Endodermal cell (in vitro differentiated cells): ENCODE data around the gene REXO1. TPM values are rescaled to one million over a fixed set of nuclear protein-coding genes. Genes with fewer than 3 reads are reported as not detected.

Experiments used
- DNase-seq: peaks from one replicate; pipeline ENCODE4 v3.0.0-alpha.2; 2017
- H3K27ac ChIP-seq: 2 replicates; pipeline ENCODE4 v1.5.1; 2013; ENCODE audit warnings: mild to moderate bottlenecking, low read depth, low read length, moderate library complexity
- H3K27me3 ChIP-seq: 2 replicates; pipeline ENCODE4 v1.6.1; 2013; ENCODE audit warnings: mild to moderate bottlenecking, low read length, moderate library complexity; ENCODE audit not compliant: insufficient read depth, control insufficient read depth, poor library complexity, severe bottlenecking
- H3K36me3 ChIP-seq: 2 replicates; pipeline ENCODE4 v1.7.0; 2013; ENCODE audit warnings: mild to moderate bottlenecking, low read length, moderate library complexity; ENCODE audit not compliant: control insufficient read depth, insufficient read depth
- H3K4me1 ChIP-seq: one replicate; pipeline ENCODE4 v1.7.0; 2013; ENCODE audit warnings: low read length; ENCODE audit not compliant: control insufficient read depth, insufficient read depth
- H3K4me3 ChIP-seq: 2 replicates; pipeline ENCODE4 v1.5.1; 2013; ENCODE audit warnings: mild to moderate bottlenecking, low read length, moderate library complexity
- H3K9ac ChIP-seq: 2 replicates; pipeline ENCODE4 v1.6.1; 2013; ENCODE audit warnings: mild to moderate bottlenecking, low read length, moderate library complexity; ENCODE audit not compliant: poor library complexity, severe bottlenecking; ENCODE audit errors: extremely low read depth
- H3K9me3 ChIP-seq: 2 replicates; pipeline ENCODE4 v1.6.1; 2013; ENCODE audit warnings: mild to moderate bottlenecking, low read length, moderate library complexity; ENCODE audit not compliant: control insufficient read depth
- H3K27ac Mint-ChIP-seq: 2 replicates; pipeline ENCODE4 v1.8.0; 2020; ENCODE audit warnings: mixed read lengths
- H3K27me3 Mint-ChIP-seq: 2 replicates; pipeline ENCODE4 v1.8.0; 2021; ENCODE audit warnings: mild to moderate bottlenecking, mixed read lengths; ENCODE audit not compliant: insufficient read depth
- H3K36me3 Mint-ChIP-seq: 2 replicates; pipeline ENCODE4 v1.8.0; 2020; ENCODE audit warnings: low read depth, mixed read lengths
- H3K4me1 Mint-ChIP-seq: 2 replicates; pipeline ENCODE4 v1.8.0; 2020; ENCODE audit warnings: mixed read lengths
- H3K4me3 Mint-ChIP-seq: 2 replicates; pipeline ENCODE4 v1.8.0; 2020; ENCODE audit warnings: mild to moderate bottlenecking, moderate library complexity, mixed read lengths
- H3K9me3 Mint-ChIP-seq: 2 replicates; pipeline ENCODE4 v1.8.0; 2020; ENCODE audit warnings: mild to moderate bottlenecking, mixed read lengths
- WGBS, 2 experiments: methylation state at CpG; one replicate each; pipeline versions ENCODE4 v1.1.5 to v1.1.7; 2013; ENCODE audit warnings: missing lambda C conversion rate in 2 of 2, mixed read lengths in 1 of 2; ENCODE audit not compliant: insufficient coverage in 1 of 2, insufficient read length in 1 of 2; 5-methylcytosine and 5-hydroxymethylcytosine counted together
- total RNA-seq, 2 donors: library from RNA; stranded (reverse); fragmentation: NEBNext Ultra II Directional in 1 of 2; extraction: Animal tissue kit (Norgen Biotek cat#: 25700) in 1 of 2; gene quantifications; 2 replicates in 1 of 2; 3 replicates in 1 of 2; pipeline ENCODE4 v1.2.1, GENCODE V29; 2021
- TF ChIP-seq, protein P1 (sequence below): fragments of 200-600 bp; sonication (generic); conservative IDR thresholded peaks from 2 replicates; pipeline ENCODE4 v1.5.0; 2021; ENCODE audit warnings: antibody characterized with exemption, mild to moderate bottlenecking

Gene REXO1
- total RNA-seq, 2 donors from 2014 or later: 51.6 to 56.4 TPM

GRCh38 chr19:1775951-1776605, 72.2 kb downstream of the REXO1 start:
- no peak overlapping the region for H3K27ac ChIP-seq
- H3K27ac Mint-ChIP-seq: no peak overlapping the region
- no peak for DNase-seq
- peaks cover 92% of the 10 kb centered on the region for H3K27me3 Mint-ChIP-seq
- peaks cover 25% of the 10 kb centered on the region for H3K9me3 Mint-ChIP-seq
- H3K36me3 Mint-ChIP-seq: no peaks in the 10 kb centered on the region
- H3K9me3 ChIP-seq: peaks cover 5% of the 10 kb centered on the region
- H3K9ac ChIP-seq: no peak overlapping the region
- no peaks in the 10 kb centered on the region for H3K4me1 ChIP-seq
- H3K4me3 Mint-ChIP-seq: no peak overlapping the region
- H3K4me1 Mint-ChIP-seq: peaks cover 3% of the 10 kb centered on the region
- WGBS, 2 experiments: 4 to 9% methylated on average over 24 to 50 of the region's 50 CpGs
- TF ChIP-seq, protein P1, sequence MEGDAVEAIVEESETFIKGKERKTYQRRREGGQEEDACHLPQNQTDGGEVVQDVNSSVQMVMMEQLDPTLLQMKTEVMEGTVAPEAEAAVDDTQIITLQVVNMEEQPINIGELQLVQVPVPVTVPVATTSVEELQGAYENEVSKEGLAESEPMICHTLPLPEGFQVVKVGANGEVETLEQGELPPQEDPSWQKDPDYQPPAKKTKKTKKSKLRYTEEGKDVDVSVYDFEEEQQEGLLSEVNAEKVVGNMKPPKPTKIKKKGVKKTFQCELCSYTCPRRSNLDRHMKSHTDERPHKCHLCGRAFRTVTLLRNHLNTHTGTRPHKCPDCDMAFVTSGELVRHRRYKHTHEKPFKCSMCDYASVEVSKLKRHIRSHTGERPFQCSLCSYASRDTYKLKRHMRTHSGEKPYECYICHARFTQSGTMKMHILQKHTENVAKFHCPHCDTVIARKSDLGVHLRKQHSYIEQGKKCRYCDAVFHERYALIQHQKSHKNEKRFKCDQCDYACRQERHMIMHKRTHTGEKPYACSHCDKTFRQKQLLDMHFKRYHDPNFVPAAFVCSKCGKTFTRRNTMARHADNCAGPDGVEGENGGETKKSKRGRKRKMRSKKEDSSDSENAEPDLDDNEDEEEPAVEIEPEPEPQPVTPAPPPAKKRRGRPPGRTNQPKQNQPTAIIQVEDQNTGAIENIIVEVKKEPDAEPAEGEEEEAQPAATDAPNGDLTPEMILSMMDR: no peak
- H3K36me3 ChIP-seq: no peaks in the 10 kb centered on the region
- no peak overlapping the region for H3K4me3 ChIP-seq
- H3K27me3 ChIP-seq: peaks cover 98% of the 10 kb centered on the region

DNA sequence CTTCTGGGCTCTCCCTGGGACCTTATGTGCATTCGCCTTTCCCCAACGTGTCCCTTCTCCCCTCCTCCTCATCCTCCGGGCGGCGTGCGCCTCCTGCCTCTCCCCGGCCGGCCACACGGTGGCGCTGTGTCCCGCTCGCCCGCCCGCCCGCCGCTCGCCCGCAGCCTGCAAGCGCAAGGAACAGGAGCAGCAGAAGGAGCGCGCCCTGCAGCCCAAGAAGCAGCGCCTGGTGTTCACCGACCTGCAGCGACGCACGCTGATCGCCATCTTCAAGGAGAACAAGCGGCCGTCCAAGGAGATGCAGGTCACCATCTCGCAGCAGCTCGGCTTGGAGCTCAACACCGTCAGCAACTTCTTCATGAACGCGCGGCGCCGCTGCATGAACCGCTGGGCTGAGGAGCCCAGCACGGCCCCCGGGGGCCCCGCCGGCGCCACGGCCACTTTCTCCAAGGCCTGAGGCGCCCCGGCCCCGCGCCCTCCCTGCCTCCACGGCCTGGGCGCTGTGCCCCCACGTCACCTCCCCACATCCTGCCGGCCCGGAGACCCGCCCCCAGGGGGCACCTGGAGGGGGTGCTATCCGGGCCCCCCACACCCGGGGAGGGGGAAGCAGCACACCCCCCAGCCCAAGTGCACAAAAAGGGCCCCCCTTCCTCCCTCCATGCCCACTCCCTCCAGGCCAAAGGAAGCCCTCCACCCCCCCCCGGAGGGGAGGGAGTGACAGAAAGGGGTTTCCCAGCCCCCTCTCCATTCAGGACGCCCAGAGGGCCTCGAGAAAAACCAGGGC, 73.1 kb downstream of the REXO1 start:
- Histone ChIP-seq H3K9ac (no peak overlapping the region), H3K4me1 (no peaks in the 10 kb centered on the region), H3K9me3 (peaks cover 14% of the 10 kb centered on the region), H3K27ac (no peak overlapping the region), H3K4me3 (no peak overlapping the region), H3K36me3 (no peaks in the 10 kb centered on the region), H3K27me3 (peaks cover 98% of the 10 kb centered on the region)
- TF ChIP-seq, protein P1: peak; percentile 85
- H3K4me1 Mint-ChIP-seq: peaks cover 3% of the 10 kb centered on the region
- no peaks in the 10 kb centered on the region for H3K36me3 Mint-ChIP-seq
- no peak overlapping the region for H3K4me3 Mint-ChIP-seq
- H3K27ac Mint-ChIP-seq: no peak overlapping the region
- H3K9me3 Mint-ChIP-seq: peaks cover 25% of the 10 kb centered on the region
- 3 to 6% methylated on average over 21 to 57 of the region's 59 CpGs for WGBS, 2 experiments
- H3K27me3 Mint-ChIP-seq: peaks cover 92% of the 10 kb centered on the region
- peak; percentile 91 for DNase-seq

DNA sequence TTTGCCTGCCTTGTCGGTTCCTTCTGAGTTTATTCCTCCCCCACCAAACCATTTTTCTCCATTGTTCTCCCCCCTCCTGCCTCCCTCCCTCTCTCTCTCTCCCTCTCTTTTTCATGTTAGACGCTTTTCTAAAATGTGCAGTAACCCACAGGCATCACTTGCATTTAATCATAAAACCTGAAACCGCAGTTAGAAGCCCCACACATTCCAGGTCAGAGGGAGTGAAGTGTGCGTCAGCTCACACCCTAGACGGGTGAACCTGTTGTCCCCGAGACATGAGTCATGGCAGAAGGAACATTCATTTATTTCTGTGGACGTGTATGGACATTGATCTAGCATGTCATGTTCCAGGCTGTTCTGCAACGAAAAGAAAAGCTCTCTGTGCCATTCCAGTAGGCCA, 75.1 kb downstream of the REXO1 start:
- H3K9ac ChIP-seq: no peak overlapping the region
- no peak for DNase-seq
- 69 to 77% methylated on average over 8 of the region's 8 CpGs for WGBS, 2 experiments
- peaks cover 3% of the 10 kb centered on the region for H3K4me1 Mint-ChIP-seq
- no peak overlapping the region for H3K4me3 Mint-ChIP-seq
- no peaks in the 10 kb centered on the region for H3K36me3 ChIP-seq
- H3K4me3 ChIP-seq: no peak overlapping the region
- peaks cover 89% of the 10 kb centered on the region for H3K27me3 Mint-ChIP-seq
- no peaks in the 10 kb centered on the region for H3K4me1 ChIP-seq
- H3K27ac Mint-ChIP-seq: no peak overlapping the region
- peaks cover 23% of the 10 kb centered on the region for H3K9me3 Mint-ChIP-seq
- TF ChIP-seq, protein P1: no peak
- peaks cover 98% of the 10 kb centered on the region for H3K27me3 ChIP-seq
- H3K36me3 Mint-ChIP-seq: no peaks in the 10 kb centered on the region
- H3K9me3 ChIP-seq: peaks cover 15% of the 10 kb centered on the region
- no peak overlapping the region for H3K27ac ChIP-seq
